H1 (cell line): ENCODE measurements around the gene PRRC2C. TPM values are rescaled to one million over a fixed set of nuclear protein-coding genes. Genes with fewer than 3 reads are reported as not detected.

Experiments
- BACH1 ChIP-seq: IDR thresholded peaks from 2 replicates; pipeline ENCODE4 v1.6.1; 2012; ENCODE audit warnings: low read length, improper control_type of control experiment
- BRCA1 ChIP-seq: IDR thresholded peaks from 2 replicates; pipeline ENCODE4 v1.6.1; 2012; ENCODE audit warnings: low read depth, low read length, improper control_type of control experiment
- CEBPB ChIP-seq: IDR thresholded peaks from 2 replicates; pipeline ENCODE4 v1.6.1; 2012; ENCODE audit warnings: low read depth, low read length
- CTBP2 ChIP-seq: IDR thresholded peaks from 2 replicates; pipeline ENCODE4 v1.7.0; 2011; ENCODE audit warnings: borderline replicate concordance, mild to moderate bottlenecking, moderate library complexity, mixed read lengths, low read length; ENCODE audit not compliant: insufficient read depth, insufficient read length
- MAFK ChIP-seq: IDR thresholded peaks from 2 replicates; pipeline ENCODE4 v1.6.1; 2012; ENCODE audit warnings: low read depth, mild to moderate bottlenecking, improper control_type of control experiment, low read length
- polyA plus RNA-seq, 7 experiments: library from polyadenylated mRNA; depleted of rRNA in 3 of 7; stranded (reverse) in 5 of 7; unstranded in 2 of 7; fragments of >200 nt in 5 of 7; fragments of 200-250 nt in 2 of 7; gene quantifications; 1 replicate in 5 of 7; 2 replicates in 1 of 7; 4 replicates in 1 of 7; pipeline versions ENCODE4 v1.2.1 to v1.2.3, GENCODE V29; 2011 to 2013; ENCODE audit warnings: missing spikeins in 2 of 7, mixed read lengths in 2 of 7
- total RNA-seq: library from RNA; stranded (reverse); fragmentation: NEBNext Ultra II Directional; extraction: Animal tissue kit (Norgen Biotek cat#: 25700); gene quantifications from 2 replicates; pipeline ENCODE4 v1.2.1, GENCODE V29; 2021

Gene PRRC2C
- total and polyA plus RNA-seq, 2 of the 8 experiments (the other 6 are each of a cell fraction or from before 2014, with no cell fraction given) = 125 to 264 TPM

GRCh38 chr1:171506525-171507304 lies 21.4 kb downstream of the PRRC2C start (continued):
- TF ChIP-seq BACH1 (no peak), BRCA1 (no peak), CEBPB (no peak), MAFK (no peak), CTBP2 (no peak)
